ENCODE measurements around the gene PLCD3. TPM values are rescaled to one million over a fixed set of nuclear protein-coding genes. Genes with fewer than 3 reads are reported as not detected.

The PLCD3 gene
- total and polyA plus RNA-seq, 9 of the 15 experiments (the other 6 are each of a cell fraction or from before 2014, with no cell fraction given), result 0.20 to 22.6 (median 7.5) TPM

- no peak for TF ChIP-seq CHD7 (IDR thresholded peaks at IDR 0.05; ENCODE audit: low read depth, low read length)
- no peak for TF ChIP-seq SRSF1 (IDR thresholded peaks at IDR 0.05; ENCODE audit: low read depth, low read length)
- TF ChIP-seq GABPB2 (CRISPR knock-in tag; conservative IDR thresholded peaks at IDR 0.05), result no peak
- no peak; the same call in 1 of the 2 replicates for TF ChIP-seq GATAD2B (IDR thresholded peaks at IDR 0.05; ENCODE audit: borderline replicate concordance)
- TF ChIP-seq BCL6 (CRISPR knock-in tag; IDR thresholded peaks at IDR 0.05), result peak; percentile 40; the same call in 1 of the 2 replicates
- peak; percentile 35; the same call in 1 of the 2 replicates for TF ChIP-seq AFF4 (CRISPR knock-in tag; IDR thresholded peaks at IDR 0.05)
- TF ChIP-seq DNMT1 (IDR thresholded peaks at IDR 0.05), result no peak
- no peak for TF ChIP-seq POLR3G (IDR thresholded peaks at IDR 0.05; ENCODE audit: extremely low read depth, insufficient read length, insufficient replicate concordance)
- peak; percentile 98 for TF ChIP-seq HCFC1 (IDR thresholded peaks at IDR 0.05; ENCODE audit: low read depth, low read length)
- no peak for TF ChIP-seq RHOXF2B (CRISPR knock-in tag; conservative IDR thresholded peaks at IDR 0.05)
- no peak for TF ChIP-seq HDAC3 (IDR thresholded peaks at IDR 0.05; ENCODE audit: borderline replicate concordance, partially characterized antibody)
Observed at GRCh38 chr17:45060797-45061605, 71.3 kb downstream of the PLCD3 start, which contains the start of gene NMT1 (continued).

Measured in K562 (cell line).